Frontal cortex (tissue), 4 donors: ENCODE results near the gene ATF7IP. TPM values are rescaled to one million over a fixed set of nuclear protein-coding genes. Genes with fewer than 3 reads are reported as not detected.

Experiments
- DNase-seq, 2 donors: peaks; one replicate each; pipeline ENCODE4 v3.0.0; 2012; ENCODE audit warnings: low spot score in 2 of 2
- FAIRE-seq: peaks from 2 replicates; lab custom pipeline; 2012; peaks lifted over from hg19 to GRCh38; lab: Jason Lieb, UNC
- total RNA-seq: library from RNA; depleted of rRNA; stranded (reverse); fragments of >200 nt; gene quantifications from one replicate; pipeline ENCODE4 v1.2.3, GENCODE V29; 2014
- donor health status: control.
- donor health status: control.
- donor health status: control.

The ATF7IP gene
- total RNA-seq, 1 donor from 2014 or later: 60.7 TPM

- no peak for DNase-seq
- FAIRE-seq: no peak
Measured at GRCh38 chr12:14408208-14408607, 42.7 kb downstream of the ATF7IP start.

GRCh38 chr12:14410177-14410576 is 44.7 kb downstream of the ATF7IP start:
- DNase-seq (no peak), FAIRE-seq (no peak)

DNA sequence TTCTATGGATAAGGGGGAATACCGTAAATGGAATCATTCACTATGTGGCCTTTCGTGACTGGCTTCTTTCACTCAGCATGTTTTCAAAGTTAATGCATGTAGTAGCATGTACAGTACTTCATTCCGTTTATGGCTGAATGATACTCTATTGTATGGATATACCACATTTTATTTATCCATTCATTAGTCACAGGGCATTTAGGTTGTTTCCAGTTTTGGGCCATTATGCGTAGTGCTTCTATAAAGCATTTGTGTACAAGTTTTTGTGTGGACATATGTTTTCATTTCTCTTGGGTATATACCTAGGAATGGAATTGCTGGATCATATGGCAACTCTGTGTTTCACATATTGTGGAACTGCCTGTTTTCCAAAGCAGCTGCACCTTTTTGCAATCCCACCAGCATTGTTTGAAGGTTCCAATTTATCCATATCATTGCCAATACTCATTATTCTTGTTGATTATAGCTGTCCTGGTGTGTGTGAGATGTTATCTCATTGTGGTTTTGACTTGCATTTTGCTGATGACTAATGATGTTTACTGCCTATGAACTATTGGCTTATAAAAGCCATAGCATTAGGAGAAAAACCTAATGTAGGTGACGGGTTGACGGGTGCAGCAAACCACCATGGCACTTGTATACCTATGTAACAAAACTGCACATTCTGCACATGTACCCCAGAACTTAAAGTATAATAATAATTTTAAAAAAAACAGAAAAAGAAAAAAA is 45.5 kb downstream of the ATF7IP start:
- FAIRE-seq: no peak
- no peak for DNase-seq

DNA sequence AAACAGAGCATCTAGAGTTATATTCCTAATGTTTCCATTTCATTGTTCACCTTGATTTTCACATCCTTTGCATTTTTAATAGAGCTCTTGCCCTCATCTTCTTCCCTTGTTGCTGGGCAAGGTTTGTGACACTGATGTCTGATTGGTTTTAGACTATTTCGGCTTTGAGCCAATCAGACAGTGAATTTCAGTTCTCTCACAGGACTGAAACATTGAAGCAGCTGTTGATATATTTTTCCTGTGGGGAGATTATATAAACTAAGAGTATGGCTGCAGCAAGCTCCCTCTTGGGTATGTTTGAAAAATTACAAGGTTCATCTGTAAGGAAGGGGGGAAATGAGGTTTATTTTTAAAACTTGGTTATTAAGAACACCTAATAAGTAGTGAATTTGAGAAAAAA is 51.2 kb downstream of the ATF7IP start:
- FAIRE-seq: no peak
- DNase-seq: no peak

- DNase-seq: peak; percentile 11 to 35
- FAIRE-seq: peak; percentile 74
Measured at GRCh38 chr12:14417715-14418114, 52.2 kb downstream of the ATF7IP start.

DNA sequence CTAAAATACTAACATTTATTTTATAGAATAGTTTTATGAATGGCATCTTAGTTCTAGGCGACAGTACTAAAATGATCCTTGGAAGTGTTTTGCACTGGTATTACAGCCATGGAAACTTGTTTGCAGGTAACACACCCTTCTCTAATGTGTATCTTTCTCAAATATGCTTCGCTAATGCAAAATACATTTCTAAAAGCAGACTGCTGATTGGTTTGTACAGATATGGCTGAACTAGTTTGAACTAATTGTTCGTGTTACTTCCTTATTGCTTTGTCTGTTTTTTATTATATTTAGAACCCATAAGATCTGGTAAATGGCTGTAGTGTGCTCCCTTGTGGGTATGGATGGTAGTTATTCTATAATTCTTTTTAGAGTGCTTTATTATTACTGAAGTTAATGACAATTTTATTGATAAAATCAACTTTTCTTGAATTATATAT is 53.0 kb downstream of the ATF7IP start:
- FAIRE-seq (no peak), DNase-seq (no peak)

DNA sequence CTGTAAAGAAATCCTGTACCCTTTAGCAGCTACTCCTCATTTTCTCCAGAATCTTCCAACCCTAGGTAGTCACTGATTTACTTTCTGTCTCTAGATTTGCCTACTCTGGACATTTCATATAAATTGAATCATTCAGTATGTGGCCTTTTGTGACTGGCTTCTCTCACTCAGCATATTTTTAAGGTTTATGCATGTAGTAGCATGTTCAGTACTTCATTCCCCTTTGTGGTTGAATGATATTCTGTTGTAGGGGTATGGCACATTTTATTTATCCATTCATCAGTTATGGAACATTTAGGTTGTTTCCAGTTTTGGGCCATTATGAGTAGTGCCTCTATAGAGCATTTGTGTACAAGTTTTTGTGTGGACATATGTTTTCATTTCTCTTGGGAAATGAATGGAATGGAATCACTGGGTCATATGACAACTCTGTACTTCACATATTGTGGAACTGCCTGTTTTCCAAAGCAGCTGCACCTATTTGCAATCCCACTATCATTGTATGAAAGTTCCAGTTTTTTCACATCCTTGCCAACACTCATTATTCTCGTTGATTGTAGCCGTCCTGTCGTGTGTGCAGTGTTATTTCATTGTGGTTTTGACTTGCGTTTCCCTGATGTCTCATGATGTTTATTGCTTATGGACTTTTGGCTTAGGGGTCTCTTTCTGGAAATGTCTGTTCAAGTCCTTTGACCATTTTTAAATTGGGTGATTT is 57.2 kb downstream of the ATF7IP start:
- DNase-seq: no peak
- no peak for FAIRE-seq

DNA sequence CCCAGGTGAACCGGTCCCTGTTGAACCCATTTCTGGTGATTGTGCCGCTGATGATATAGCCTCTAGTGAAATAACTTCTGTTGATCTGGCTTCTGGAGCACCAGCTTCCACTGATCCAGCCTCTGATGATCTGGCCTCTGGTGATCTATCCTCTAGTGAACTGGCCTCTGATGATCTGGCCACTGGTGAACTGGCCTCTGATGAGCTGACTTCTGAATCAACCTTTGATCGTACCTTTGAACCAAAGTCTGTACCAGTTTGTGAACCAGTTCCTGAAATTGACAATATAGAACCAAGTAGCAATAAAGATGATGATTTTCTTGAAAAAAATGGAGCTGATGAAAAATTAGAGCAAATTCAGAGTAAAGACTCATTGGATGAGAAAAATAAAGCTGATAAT is 59.1 kb downstream of the ATF7IP start:
- DNase-seq (no peak), FAIRE-seq (no peak)

DNA sequence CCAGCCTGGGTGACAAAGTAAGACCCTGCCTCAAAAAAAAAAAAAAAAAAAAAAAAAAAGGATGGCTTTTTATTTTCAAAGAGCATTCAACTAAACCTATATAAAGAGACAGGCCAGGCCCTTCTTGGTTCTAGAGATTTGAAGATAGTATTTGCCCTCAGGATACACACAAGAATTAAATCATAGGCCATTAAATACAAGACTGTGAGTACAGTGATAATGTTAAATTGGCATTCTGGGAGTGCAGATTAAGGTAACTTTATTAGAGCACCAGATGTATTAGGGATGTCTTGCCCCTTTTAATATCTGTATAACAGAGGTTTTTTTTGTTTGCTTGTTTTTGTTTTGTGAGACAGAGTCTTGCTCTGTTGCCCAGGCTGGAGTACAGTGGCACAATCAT is 61.3 kb downstream of the ATF7IP start:
- no peak for FAIRE-seq
- DNase-seq: no peak

DNA sequence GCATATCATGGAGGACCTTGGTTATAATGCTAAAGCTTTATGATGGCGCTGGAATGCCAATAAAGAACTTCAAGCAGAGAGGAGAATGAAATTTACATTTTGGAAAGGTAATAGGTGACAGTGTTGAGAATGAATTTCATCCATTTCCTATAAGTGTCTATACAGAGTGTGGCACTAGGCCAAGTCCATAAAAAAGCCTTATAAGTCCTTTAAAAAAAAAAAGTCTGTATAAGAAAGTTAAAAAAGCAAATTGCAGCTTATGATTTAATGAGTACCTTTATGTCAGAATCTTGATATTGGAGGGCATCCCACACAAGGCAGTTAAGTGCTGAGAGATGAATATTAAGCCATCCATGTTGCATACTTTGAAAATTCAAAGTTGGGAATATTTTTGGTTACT is 62.4 kb downstream of the ATF7IP start:
- FAIRE-seq (no peak), DNase-seq (no peak)

GRCh38 chr12:14430394-14430986 is 65.0 kb downstream of the ATF7IP start:
- DNase-seq (no peak), FAIRE-seq (no peak)

DNA sequence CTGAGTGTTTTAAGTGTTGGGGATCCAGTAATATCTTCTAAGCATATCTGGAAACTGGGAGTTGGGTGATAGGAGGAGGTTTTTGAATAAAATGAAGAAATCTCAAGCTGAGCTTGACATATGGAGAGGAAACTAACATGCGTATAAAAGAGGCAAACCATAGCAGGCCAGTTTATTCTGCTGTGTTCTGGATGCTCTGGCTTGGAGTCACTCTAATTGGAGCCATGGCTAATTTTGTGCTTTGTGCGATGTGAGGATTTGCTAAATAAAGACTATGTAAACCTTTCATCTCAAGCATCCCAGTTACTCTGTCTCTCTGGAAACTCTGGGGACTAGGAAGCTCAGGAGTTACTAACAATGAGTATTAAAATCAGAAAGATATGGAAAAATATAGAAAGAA is 66.5 kb downstream of the ATF7IP start:
- FAIRE-seq (no peak), DNase-seq (no peak)

DNA sequence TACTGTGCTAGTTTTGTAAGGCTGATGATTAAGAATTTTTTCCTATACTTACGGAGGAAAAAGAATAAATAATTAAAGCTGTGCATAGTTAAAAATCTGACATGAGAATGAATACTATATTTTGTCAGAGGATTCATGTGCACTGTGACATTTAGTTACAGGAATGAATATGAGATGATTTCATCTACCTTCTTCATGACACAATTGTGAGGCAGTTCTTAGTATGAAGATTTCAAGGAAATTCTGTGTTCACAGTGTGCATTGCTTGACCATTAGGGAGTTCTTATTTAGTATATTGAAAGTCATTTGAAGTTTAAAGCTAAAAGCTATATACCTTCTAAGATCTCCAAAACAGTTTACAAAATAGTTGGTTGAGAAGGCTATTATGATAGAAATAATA is 70.1 kb downstream of the ATF7IP start:
- FAIRE-seq: no peak
- no peak for DNase-seq

GRCh38 chr12:14442221-14442881 is 76.9 kb downstream of the ATF7IP start:
- DNase-seq: no peak
- FAIRE-seq: no peak

DNA sequence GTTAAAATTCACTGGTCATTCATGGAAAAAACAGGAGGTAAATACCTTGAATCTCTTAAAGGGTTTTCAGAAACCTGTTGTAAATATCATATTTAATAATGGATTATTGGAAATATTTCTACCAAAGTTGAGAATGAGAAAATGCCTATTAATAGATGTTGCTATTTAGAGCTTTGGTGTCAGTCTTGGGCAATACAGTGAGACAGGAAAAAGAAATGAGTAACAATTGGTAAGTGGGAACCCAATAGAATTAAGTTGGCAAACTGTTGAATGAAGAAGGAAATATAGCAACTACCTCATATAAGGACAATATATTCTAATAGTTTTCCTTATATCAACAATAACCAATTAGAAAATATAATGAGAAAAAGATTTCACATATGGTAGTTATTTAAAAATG is 78.0 kb downstream of the ATF7IP start:
- DNase-seq: no peak
- peak; percentile 75 for FAIRE-seq

DNA sequence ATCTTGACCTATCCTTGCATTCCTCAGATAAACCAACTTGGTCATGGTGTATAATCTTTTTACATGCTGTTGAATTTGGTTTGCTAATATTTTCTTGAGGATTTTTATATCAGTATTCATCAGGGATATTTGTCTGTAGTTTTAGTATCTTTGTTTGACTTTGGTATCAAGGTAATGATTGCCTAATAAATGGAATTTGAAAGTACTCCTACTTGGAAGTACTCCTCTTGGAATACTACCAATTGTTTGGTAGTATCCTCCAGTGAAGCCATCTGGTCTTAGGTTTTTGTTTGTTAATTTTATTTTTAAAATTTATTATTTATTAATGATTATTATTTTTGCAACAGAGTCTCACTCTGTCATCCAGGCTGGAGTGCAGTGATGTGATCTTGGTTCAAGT is 85.0 kb downstream of the ATF7IP start:
- FAIRE-seq (no peak), DNase-seq (no peak)

DNA sequence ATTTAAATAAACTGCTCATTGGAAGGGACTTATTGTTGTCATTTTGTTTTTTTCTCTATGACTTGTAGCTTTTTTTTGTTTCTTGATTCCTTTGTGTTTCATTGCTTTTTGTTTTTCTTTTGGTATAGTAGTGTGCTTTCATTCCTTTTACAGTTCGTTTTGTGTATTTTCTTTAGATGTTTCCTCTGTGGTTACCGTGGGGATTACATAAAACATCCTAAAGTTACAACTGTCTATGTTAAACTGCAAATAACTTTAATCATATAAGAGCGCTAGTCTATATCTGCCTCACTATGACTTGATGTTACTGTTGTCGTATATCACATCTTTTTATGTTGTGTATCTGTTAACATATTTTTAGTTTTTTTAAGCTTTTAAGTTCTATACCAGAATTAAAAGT is 86.9 kb downstream of the ATF7IP start:
- no peak for DNase-seq
- FAIRE-seq: no peak

GRCh38 chr12:14452865-14453264 is 87.4 kb downstream of the ATF7IP start:
- DNase-seq: no peak
- FAIRE-seq: no peak

- DNase-seq (no peak), FAIRE-seq (no peak)
Measured at GRCh38 chr12:14454098-14454907, 88.8 kb downstream of the ATF7IP start.
